OCI-LY7 (cell line): ENCODE measurements around the gene FAM193A.
"Not testable (repeated sequence)": the region's sequence is repeated elsewhere in the genome, so short reads cannot be mapped to it uniquely, and the experiment has no call there.

ENCODE experiments used
- EZH2phosphoT487 ChIP-seq: fragments of 200-600 bp; sonication (generic); IDR thresholded peaks from 2 replicates; pipeline ENCODE4 v1.6.1; 2018; ENCODE audit warnings: low read depth, borderline replicate concordance, mild to moderate bottlenecking, mixed run types, antibody characterized with exemption, low read length, moderate library complexity, mixed read lengths
- TF ChIP-seq, protein P1 (sequence below): fragments of 200-600 bp; sonication (generic); conservative IDR thresholded peaks from 2 replicates; pipeline ENCODE4 v1.5.1; 2014; ENCODE audit warnings: mild to moderate bottlenecking, antibody characterized with exemption, low read length, moderate library complexity, mixed read lengths

- TF ChIP-seq, protein P1, sequence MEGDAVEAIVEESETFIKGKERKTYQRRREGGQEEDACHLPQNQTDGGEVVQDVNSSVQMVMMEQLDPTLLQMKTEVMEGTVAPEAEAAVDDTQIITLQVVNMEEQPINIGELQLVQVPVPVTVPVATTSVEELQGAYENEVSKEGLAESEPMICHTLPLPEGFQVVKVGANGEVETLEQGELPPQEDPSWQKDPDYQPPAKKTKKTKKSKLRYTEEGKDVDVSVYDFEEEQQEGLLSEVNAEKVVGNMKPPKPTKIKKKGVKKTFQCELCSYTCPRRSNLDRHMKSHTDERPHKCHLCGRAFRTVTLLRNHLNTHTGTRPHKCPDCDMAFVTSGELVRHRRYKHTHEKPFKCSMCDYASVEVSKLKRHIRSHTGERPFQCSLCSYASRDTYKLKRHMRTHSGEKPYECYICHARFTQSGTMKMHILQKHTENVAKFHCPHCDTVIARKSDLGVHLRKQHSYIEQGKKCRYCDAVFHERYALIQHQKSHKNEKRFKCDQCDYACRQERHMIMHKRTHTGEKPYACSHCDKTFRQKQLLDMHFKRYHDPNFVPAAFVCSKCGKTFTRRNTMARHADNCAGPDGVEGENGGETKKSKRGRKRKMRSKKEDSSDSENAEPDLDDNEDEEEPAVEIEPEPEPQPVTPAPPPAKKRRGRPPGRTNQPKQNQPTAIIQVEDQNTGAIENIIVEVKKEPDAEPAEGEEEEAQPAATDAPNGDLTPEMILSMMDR, result not testable (repeated sequence)
- TF ChIP-seq EZH2phosphoT487, result not testable (repeated sequence)
Measured at GRCh38 chr4:2618729-2619128, 82.3 kb downstream of the FAM193A start.
